HG03064 (cell line): ENCODE measurements around the gene SH3RF3.

ENCODE experiments used
- ATAC-seq: cut with Tn5 transposase; IDR thresholded peaks from one replicate; pipeline ENCODE4 v1.9.1; 2021; ENCODE audit warnings: low read depth; ENCODE audit not compliant: unreplicated experiment

Gene SH3RF3

GRCh38 chr2:109128616-109129355, at the start of gene SH3RF3:
TSS of gene SH3RF3 (plus strand) at chr2:109129205.
- no peak for ATAC-seq

DNA sequence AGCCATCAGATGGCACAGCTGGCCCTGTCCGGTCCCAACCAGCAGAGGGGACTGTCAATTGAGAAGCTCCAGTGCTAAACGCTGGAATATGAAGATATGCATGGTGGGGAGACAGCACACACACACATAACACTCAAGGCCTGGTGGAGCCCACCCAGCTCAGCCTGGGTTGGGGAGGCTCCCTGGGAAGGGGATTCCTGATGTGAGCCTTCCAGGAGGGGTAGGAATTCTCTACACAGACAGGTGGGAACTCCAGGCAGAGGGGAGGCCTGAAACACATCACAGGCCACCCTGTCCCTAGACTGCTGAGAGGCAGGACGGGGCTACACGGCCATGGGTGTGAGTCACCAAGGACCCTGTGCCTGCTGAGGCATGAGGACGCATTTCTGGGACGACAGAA, 49.4 kb upstream of the SH3RF3 start:
- ATAC-seq: no peak

- ATAC-seq: no peak
Observed at GRCh38 chr2:109080109-109080508, 48.9 kb upstream of the SH3RF3 start.

- no peak for ATAC-seq
Observed at GRCh38 chr2:109080757-109081156, 48.2 kb upstream of the SH3RF3 start.

DNA sequence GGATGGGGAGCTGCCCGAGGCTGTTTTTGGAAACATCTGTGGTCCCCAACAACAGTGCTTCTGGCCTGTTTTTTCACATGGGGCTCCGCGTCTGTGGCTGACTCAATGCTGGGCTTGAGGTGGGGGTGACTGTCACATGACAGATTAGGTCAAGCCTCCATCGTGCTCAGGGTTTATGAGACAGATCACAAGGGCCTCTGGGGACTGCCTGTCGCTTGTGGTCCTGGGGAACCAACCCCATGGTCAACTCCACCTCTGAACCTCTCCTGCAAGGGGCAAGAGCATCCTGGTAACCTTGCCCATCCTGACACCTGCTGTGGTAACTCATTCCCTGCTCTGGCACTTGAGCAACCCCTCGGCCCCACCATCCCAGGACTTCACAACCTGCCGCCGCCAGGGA, 47.6 kb upstream of the SH3RF3 start:
- no peak for ATAC-seq

- ATAC-seq: no peak
Observed at GRCh38 chr2:109083771-109084170, 45.2 kb upstream of the SH3RF3 start.

- ATAC-seq: no peak
Observed at GRCh38 chr2:109084341-109084740, 44.7 kb upstream of the SH3RF3 start.

- ATAC-seq: no peak
Observed at GRCh38 chr2:109085912-109086742, 42.9 kb upstream of the SH3RF3 start.

DNA sequence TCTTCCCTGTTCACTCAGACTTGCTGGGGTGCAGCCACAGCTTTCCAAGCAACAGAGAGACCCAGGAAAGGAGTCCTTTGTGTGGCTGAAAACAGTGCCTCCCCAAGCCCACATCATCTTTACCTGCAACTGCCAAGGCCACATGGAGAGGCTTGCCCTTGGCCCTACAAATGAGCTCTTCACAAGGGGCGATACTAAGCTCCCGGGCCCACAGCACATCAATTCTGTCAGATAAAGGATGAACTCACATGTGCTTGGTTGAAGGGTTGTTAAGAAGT, 42.3 kb upstream of the SH3RF3 start:
- ATAC-seq: no peak

GRCh38 chr2:109087055-109087663, 41.8 kb upstream of the SH3RF3 start:
- ATAC-seq: no peak

DNA sequence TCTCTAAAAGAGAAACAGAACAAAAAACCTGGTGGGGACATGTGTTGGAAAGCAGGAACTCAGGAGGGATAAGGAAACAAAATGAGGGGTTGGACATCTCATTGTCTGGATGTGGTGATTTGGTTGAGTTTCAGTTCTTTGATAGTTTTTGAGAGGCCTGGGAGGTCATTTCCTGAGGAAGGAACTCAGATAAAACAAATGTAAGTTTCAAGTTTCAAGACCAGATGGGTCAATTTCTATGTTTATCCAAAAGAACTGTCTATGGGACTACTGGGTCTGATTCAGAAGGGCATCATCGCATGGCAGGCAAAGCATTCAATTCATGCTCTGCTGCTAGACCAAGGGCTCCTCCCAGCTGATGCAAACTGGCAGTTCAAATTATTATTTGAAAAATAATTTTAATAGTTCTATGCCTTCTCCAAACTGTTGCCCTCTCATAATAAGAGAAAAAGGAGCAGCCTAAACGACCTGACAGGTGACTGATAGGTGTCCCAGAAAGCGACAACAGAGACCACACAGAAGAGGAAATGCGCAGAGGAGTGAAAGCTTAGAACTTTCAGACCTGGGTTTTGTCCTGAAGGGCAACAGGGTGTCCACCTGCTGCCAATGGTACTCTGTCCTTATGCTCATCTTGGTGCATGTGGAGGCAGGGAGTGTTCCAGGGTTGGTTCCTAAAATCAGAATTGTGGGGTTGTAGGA, 39.3 kb upstream of the SH3RF3 start:
- no peak for ATAC-seq

DNA sequence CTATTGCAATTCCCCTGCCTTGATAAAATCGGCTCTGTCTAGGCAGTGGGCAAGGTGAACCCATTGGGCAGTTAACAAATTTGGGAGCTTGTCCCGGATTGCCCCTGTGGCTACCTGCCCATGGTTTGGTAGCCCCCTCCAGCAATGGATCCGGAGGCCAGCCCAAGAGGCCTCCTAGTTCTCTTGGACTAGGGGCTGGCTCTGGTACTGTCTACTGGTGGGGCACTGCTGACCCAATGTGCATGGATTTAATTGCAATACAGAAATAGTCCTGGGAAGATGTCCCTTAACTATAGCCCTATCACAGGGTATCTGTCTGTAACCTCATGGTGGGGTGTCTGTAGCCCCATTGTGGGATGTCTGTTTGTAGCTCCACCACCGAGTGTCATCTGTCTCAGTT, 37.5 kb upstream of the SH3RF3 start:
- ATAC-seq: no peak

DNA sequence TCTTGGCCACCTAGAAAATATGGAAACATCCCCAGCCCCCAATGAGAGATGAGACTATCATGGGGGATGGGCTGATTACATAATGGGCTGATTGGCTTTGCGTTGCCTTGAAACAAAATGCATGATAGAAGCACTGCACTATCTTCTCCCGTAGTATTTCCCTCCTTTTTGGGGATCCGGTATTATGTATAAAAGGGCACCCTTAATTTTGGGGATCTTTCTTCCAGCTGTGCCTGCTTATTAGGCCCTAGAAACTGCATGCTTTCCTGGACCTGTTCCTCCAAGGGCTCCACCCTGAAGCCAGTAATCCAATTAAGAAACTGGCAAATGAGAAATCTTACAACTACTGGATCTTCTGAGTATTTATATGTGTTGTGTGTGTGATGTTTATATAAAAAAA, 34.9 kb upstream of the SH3RF3 start:
- ATAC-seq: no peak

DNA sequence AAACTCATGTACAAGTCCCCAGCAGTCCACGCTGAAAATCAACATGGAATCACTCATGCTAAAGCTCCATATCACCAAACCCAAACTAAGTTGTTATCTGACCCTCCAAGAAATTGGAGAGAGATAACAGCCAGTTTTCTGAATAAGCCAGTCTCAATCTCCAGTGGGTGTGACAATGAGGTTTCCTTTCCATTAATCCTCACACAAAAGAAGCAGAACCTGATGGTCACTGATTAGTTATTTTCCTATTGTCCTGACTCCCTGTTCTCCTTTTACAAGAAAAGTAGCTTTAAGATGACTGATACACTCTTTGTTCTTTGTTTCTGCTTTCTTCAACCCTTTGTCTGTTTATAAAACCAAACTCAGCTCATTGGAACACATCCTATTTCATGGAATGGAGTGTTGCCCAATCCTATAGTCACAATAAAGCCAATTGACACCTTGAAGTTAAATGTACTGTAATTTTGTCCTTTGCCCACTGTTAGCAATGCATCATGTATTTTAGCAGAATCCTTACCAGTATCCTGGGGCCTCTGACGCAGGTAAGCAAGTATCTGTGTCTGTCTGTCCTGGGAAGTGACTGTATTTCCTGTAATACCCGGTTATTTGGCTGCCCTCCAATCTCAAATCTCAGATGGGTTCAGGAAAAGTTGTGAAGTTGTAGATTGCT, 30.6 kb upstream of the SH3RF3 start:
- ATAC-seq: no peak

DNA sequence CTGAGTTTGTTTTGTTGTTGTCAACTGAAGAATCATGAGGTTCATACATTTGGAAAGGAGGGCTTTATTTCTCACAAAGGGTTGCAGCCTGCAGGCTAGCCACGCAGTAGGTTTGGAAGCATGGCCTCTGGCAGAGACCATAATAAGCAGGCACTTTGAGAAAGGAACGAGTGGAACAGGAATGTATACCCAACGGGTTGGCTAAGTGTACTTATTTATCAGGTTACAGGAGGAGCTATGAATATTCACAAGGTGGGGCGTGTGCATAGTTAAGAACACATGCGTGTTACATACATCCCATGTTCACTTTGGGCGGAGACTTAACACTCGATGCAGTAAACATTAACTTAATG, 30.1 kb upstream of the SH3RF3 start:
- ATAC-seq: no peak

DNA sequence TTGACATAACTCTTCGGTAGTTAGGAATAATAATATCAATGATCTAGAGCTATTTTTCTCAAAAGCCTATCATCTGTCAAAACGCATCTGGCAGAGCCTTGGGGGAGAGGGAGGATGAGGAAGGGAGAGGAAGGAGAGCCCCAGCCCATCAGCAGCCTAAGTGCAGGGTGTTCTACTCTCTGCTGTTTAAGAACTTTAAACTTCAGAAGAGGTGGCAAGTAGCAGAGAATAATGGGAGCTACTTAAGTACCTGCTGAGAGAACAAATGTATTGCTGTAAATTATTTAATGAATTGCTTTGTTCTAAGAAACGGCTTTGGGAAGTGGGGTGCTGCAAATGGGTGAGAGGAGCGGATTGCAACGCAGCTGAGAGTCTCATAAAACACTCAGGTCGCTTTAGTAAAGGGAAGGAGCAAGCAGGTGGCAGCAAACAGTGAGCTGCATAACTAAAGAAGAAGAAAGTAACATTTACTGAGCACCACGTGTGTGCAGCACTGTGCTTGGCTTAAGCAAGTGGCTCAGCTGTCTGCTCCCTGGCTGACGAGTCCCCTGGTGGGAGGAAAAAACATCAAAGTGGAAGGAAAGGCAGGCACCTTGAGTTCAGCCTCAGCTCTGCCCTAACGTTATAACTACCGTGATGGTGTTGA, 26.3 kb upstream of the SH3RF3 start:
- no peak for ATAC-seq

DNA sequence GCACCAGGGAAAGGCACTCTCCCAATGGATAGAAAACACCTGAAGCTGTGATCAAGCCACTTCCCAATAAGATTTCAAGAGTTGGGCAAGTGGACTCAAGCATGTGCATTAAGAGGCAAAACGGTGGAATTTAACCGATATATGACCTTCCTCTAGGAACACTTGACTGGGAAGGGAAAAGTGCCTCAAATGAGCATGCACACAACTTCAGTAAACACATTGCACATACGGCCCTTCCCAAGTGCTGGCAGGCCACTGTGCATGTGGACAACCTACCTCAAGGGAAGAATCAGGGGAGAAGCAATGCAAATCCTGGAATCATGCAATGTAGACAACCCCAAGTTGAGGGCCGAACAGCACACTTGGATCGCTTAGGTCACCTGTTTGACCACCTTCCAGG, 23.9 kb upstream of the SH3RF3 start:
- ATAC-seq: no peak

GRCh38 chr2:109108740-109109139, 20.3 kb upstream of the SH3RF3 start:
- no peak for ATAC-seq

- no peak for ATAC-seq
Observed at GRCh38 chr2:109109342-109109741, 19.7 kb upstream of the SH3RF3 start.

- ATAC-seq: no peak
Observed at GRCh38 chr2:109110170-109110569, 18.8 kb upstream of the SH3RF3 start.
